ENCODE data around the gene LIF. TPM values are rescaled to one million over a fixed set of nuclear protein-coding genes. Genes with fewer than 3 reads are reported as not detected.

Gene LIF
- total RNA-seq, 2 donors from 2014 or later: 9.5 to 12.5 TPM

DNA sequence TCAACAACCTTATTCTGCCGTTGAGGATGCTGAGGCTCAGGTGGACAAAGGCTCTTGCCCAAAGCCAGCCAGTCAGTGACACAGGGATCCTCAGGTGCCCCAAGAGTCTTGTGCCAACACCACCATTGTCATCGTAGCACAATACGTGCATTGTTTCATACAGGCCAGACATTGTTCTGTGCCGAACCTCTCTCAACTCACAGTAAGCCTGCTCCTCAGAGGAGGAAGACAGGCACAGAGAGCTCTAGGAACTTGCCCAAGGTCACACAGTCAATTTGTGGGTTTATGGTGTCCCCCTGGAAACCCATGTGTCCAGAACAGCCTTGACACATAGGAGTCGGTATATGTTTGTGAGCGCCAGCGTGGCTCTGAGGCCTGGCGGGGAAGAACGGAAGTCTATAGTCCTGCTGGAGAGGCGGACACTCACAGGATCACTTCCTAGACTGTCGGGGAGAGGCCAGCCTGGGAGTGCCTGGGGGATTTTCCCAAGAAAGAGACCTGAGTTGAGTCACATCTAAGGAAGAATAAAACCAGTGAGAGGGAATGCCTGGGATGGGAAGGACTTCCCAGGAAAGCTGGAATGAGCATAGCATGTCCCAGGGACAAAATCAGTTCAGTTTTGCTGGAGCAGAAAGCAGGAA, 20.2 kb downstream of the LIF start:
- H3K4me1 ChIP-seq: no peaks in the 10 kb centered on the region
- H3K36me3 ChIP-seq: no peaks in the 10 kb centered on the region
- TF ChIP-seq, protein P1, sequence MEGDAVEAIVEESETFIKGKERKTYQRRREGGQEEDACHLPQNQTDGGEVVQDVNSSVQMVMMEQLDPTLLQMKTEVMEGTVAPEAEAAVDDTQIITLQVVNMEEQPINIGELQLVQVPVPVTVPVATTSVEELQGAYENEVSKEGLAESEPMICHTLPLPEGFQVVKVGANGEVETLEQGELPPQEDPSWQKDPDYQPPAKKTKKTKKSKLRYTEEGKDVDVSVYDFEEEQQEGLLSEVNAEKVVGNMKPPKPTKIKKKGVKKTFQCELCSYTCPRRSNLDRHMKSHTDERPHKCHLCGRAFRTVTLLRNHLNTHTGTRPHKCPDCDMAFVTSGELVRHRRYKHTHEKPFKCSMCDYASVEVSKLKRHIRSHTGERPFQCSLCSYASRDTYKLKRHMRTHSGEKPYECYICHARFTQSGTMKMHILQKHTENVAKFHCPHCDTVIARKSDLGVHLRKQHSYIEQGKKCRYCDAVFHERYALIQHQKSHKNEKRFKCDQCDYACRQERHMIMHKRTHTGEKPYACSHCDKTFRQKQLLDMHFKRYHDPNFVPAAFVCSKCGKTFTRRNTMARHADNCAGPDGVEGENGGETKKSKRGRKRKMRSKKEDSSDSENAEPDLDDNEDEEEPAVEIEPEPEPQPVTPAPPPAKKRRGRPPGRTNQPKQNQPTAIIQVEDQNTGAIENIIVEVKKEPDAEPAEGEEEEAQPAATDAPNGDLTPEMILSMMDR (IDR thresholded peaks at IDR 0.05): no peak
- H3K27ac ChIP-seq: no peak overlapping the region
- H3K27me3 ChIP-seq: no peaks in the 10 kb centered on the region
- no peaks in the 10 kb centered on the region for H3K9me3 ChIP-seq
- no peak for DNase-seq
- intact Hi-C loops (cut with DNase I): no loop called here
- H3K9ac ChIP-seq (ENCODE audit: low read depth in 2 of 2, low read length in 2 of 2): no peak overlapping the region
- H3K4me3 ChIP-seq: no peak overlapping the region

DNA sequence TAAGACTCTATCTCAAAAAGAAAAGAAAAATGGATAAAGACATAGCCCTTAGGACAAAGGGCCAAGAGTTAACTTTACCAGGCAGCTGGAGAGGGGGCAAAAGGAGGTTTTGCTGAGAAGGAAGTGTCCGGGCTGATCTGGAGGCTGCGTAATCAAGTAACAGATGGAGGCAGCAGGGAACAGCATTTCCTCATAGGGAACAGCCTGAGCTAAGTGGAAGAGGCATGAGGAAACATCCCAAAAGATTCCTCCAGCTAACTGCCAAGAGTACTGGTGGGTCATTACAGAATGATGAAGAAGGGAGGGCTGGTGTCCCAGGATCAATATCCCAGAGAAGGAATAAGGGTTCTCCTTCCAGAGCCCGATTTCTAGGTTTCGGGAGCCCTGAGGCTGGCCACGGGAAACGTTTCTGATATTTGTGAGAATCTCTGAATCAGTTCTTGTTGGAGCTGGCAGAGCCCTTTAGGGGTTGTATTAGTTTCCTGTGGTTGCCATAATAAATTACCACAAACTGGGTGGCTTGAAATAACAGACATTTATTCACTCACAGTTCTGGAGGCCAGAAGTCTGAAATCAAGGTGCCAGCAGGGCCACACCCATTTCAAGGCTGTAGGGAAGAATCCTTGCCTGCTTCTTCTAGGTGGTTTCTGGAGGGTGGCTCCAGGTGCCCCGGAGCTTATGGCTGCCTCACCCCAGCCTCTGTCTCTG, 21.2 kb downstream of the LIF start:
- Histone ChIP-seq H3K9me3 (no peaks in the 10 kb centered on the region), H3K36me3 (no peaks in the 10 kb centered on the region), H3K27ac (no peak overlapping the region), H3K9ac (ENCODE audit: low read depth in 2 of 2, low read length in 2 of 2) (no peak overlapping the region), H3K4me3 (no peak overlapping the region), H3K27me3 (no peaks in the 10 kb centered on the region), H3K4me1 (no peaks in the 10 kb centered on the region)
- DNase-seq: no peak
- TF ChIP-seq, protein P1 (IDR thresholded peaks at IDR 0.05): no peak
- intact Hi-C loops (cut with DNase I): no loop called here

GRCh38 chr22:30224161-30224857, 22.2 kb downstream of the LIF start:
- no peak for DNase-seq
- Histone ChIP-seq H3K36me3 (no peaks in the 10 kb centered on the region), H3K27me3 (no peaks in the 10 kb centered on the region), H3K27ac (no peak overlapping the region), H3K4me3 (no peak overlapping the region), H3K9ac (ENCODE audit: low read depth in 2 of 2, low read length in 2 of 2) (no peak overlapping the region), H3K4me1 (no peaks in the 10 kb centered on the region), H3K9me3 (no peaks in the 10 kb centered on the region)
- TF ChIP-seq, protein P1 (IDR thresholded peaks at IDR 0.05): no peak
- intact Hi-C loops (cut with DNase I): no loop called here

- Histone ChIP-seq H3K9ac (ENCODE audit: low read depth in 2 of 2, low read length in 2 of 2) (no peak overlapping the region), H3K4me3 (no peak overlapping the region), H3K9me3 (no peaks in the 10 kb centered on the region), H3K27me3 (no peaks in the 10 kb centered on the region), H3K4me1 (no peaks in the 10 kb centered on the region), H3K27ac (no peak overlapping the region), H3K36me3 (no peaks in the 10 kb centered on the region)
- intact Hi-C loops (cut with DNase I): no loop called here
- DNase-seq: no peak
- TF ChIP-seq, protein P1 (IDR thresholded peaks at IDR 0.05): no peak
Measured at GRCh38 chr22:30223303-30223702, 23.3 kb downstream of the LIF start.

GRCh38 chr22:30222321-30222720, 24.2 kb downstream of the LIF start:
- H3K4me1 ChIP-seq: no peaks in the 10 kb centered on the region
- H3K27me3 ChIP-seq: no peaks in the 10 kb centered on the region
- DNase-seq: no peak
- TF ChIP-seq, protein P1 (IDR thresholded peaks at IDR 0.05): no peak
- no peak overlapping the region for H3K4me3 ChIP-seq
- H3K36me3 ChIP-seq: no peaks in the 10 kb centered on the region
- no peaks in the 10 kb centered on the region for H3K9me3 ChIP-seq
- intact Hi-C loops (cut with DNase I): no loop called here
- H3K9ac ChIP-seq (ENCODE audit: low read depth in 2 of 2, low read length in 2 of 2): no peak overlapping the region
- H3K27ac ChIP-seq: no peak overlapping the region
